Calu3 (cell line): ENCODE results near the gene SNX32. TPM values are rescaled to one million over a fixed set of nuclear protein-coding genes. Genes with fewer than 3 reads are reported as not detected.
A peak's percentile ranks its signal among the peaks of the same experiment; 100 is the strongest.

Source experiments
- BruUV-seq: library from RNA; stranded (reverse); fragments of 400-500 nt; replicated peaks from 2 replicates; lab custom pipeline; 2021; lab: Mats Ljungman, UMichigan
- CTCF ChIA-PET: fragments of 300-600 bp; sonication (Branson Sonifier 250); formaldehyde crosslinking; loops from one replicate; lab custom pipeline; 2022; ENCODE audit warnings: antibody characterized with exemption; lab: Charles Lee
- DNase-seq: peaks from one replicate; pipeline ENCODE4 v3.0.0; 2022
- H3K27ac Mint-ChIP-seq: one replicate; pipeline ENCODE4 v1.8.0; 2022; ENCODE audit warnings: mixed read lengths; ENCODE audit not compliant: unreplicated experiment
- H3K27me3 Mint-ChIP-seq: one replicate; pipeline ENCODE4 v1.8.0; 2022; ENCODE audit warnings: mixed read lengths; ENCODE audit not compliant: unreplicated experiment
- H3K36me3 Mint-ChIP-seq: one replicate; pipeline ENCODE4 v1.8.0; 2022; ENCODE audit warnings: mild to moderate bottlenecking, moderate library complexity, mixed read lengths; ENCODE audit not compliant: insufficient read depth, unreplicated experiment
- H3K4me1 Mint-ChIP-seq: one replicate; pipeline ENCODE4 v1.8.0; 2022; ENCODE audit warnings: mild to moderate bottlenecking, low read depth, mixed read lengths; ENCODE audit not compliant: unreplicated experiment
- H3K4me3 Mint-ChIP-seq: one replicate; pipeline ENCODE4 v1.8.0; 2022; ENCODE audit warnings: mild to moderate bottlenecking, low read depth, moderate library complexity, mixed read lengths; ENCODE audit not compliant: unreplicated experiment
- H3K9me3 Mint-ChIP-seq: one replicate; pipeline ENCODE4 v1.8.0; 2022; ENCODE audit warnings: low read depth, mixed read lengths; ENCODE audit not compliant: unreplicated experiment
- intact Hi-C: fragments of 100-400 bp; cut with micrococcal nuclease; formaldehyde crosslinking; loops from one replicate; pipeline ENCODE4 v1.10.0; 2022; ENCODE audit not compliant: unreplicated experiment
- total RNA-seq: library from RNA; stranded (reverse); gene quantifications from 2 replicates; pipeline ENCODE4 v1.2.3, GENCODE V29; 2022
- TF ChIP-seq, protein P1 (sequence below): fragments of 200-600 bp; IDR thresholded peaks from one replicate; pipeline ENCODE4 v1.8.0; 2022; ENCODE audit warnings: antibody characterized with exemption; ENCODE audit not compliant: unreplicated experiment

SNX32 gene
- total RNA-seq, 1 experiment from 2014 or later = not detected

DNA sequence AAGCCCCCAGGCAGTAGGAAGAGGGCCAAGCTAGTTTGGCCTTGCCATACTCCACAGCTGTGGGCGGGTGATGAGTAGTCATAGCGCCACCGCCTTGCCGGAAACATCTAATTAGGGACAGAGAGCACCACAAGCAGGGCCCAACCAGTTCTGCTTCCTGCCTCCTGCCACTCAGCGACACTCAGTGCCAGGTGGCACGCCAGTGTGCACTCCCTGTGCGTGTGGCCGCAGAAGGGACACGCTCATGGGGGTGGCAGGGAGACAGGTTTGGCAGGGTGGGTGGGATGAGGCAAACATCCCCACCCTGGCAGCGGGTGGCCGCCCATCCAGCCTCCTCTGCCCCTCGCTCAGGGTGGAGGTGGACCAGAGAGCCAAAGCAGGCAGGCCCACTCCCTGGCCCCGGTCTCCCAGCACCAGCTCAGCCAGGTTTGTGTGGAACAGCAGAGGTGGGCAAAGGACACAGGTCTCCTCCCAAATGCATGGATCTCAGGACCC lies 42.0 kb upstream of the SNX32 start:
- TF ChIP-seq, protein P1, sequence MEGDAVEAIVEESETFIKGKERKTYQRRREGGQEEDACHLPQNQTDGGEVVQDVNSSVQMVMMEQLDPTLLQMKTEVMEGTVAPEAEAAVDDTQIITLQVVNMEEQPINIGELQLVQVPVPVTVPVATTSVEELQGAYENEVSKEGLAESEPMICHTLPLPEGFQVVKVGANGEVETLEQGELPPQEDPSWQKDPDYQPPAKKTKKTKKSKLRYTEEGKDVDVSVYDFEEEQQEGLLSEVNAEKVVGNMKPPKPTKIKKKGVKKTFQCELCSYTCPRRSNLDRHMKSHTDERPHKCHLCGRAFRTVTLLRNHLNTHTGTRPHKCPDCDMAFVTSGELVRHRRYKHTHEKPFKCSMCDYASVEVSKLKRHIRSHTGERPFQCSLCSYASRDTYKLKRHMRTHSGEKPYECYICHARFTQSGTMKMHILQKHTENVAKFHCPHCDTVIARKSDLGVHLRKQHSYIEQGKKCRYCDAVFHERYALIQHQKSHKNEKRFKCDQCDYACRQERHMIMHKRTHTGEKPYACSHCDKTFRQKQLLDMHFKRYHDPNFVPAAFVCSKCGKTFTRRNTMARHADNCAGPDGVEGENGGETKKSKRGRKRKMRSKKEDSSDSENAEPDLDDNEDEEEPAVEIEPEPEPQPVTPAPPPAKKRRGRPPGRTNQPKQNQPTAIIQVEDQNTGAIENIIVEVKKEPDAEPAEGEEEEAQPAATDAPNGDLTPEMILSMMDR = no peak
- intact Hi-C loops = no loop called here
- Mint-ChIP-seq H3K27ac (peak overlapping the region; percentile 64), H3K36me3 (peaks cover 69% of the 10 kb centered on the region), H3K27me3 (no peaks in the 10 kb centered on the region), H3K4me1 (peaks cover 37% of the 10 kb centered on the region), H3K9me3 (no peaks in the 10 kb centered on the region), H3K4me3 (peak overlapping the region; percentile 61)
- peak; percentile 76 for DNase-seq
- CTCF ChIA-PET = interaction anchor here (0.9 to 2.0 kb wide), 3 partner anchors 8 to 71 kb away, joined by 5 to 13 read pairs (median 5); partner anchors contain the start of genes AP5B1 and RNASEH2C
- no TSS peak for BruUV-seq

DNA sequence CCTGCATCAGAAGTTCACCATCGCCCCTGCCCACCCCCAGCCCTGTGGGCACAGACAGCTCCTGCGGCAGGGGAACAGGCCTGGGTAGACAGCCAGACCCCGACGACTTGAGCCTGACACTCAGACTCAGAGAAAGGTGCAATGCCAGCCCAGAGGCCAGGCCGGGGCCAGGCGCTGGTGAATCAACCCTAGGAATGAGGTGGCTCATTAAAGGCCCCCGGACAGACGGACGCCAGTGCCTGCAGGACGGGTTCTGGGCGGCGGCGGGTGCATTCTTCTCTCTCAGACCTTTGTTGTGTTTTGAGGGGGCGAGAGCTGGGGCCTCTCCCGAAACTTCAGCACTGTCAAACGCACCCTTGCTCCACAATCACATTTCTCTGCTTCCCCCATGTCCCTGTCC lies 41.3 kb upstream of the SNX32 start:
- CTCF ChIA-PET = interaction anchor here (0.9 to 2.0 kb wide), 5 partner anchors 9 to 96 kb away, joined by 3 to 13 read pairs (median 5); partner anchors contain the start of genes AP5B1, FIBP, KAT5 and RNASEH2C
- no TSS peak for BruUV-seq
- peaks cover 37% of the 10 kb centered on the region for H3K4me1 Mint-ChIP-seq
- H3K27ac Mint-ChIP-seq = peak overlapping the region; percentile 64
- peaks cover 62% of the 10 kb centered on the region for H3K36me3 Mint-ChIP-seq
- peak overlapping the region; percentile 61 for H3K4me3 Mint-ChIP-seq
- no peaks in the 10 kb centered on the region for H3K27me3 Mint-ChIP-seq
- peak; percentile 50 for DNase-seq
- H3K9me3 Mint-ChIP-seq = no peaks in the 10 kb centered on the region
- TF ChIP-seq, protein P1 = no peak
- intact Hi-C loops = no loop called here

DNA sequence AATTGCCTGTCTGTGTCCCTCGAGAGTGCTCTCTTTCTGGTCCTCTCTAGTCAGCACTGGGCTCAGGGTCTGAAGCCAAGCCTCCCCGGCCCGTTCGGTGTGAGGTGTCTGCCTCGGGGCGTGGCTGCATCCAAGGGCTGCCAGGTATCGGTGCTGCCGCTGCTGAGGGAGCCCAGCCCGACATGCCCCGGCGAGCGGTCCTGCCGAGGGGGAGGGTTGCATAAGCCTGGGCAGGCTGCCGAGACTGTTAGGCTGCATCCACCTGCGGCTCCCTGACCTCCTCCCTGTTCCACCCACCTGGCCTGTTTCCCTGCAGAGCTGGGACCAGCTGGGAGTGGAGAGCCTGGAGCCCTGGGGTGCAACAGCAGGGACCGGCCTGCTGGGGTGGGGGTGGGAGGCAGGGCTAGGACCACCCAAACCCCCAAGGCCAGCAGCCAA lies 40.6 kb upstream of the SNX32 start:
- CTCF ChIA-PET = interaction anchor here (1.1 to 2.0 kb wide), 3 partner anchors 13 to 95 kb away, joined by 3 to 13 read pairs (median 4); partner anchors contain the start of genes AP5B1, FIBP and KAT5

DNA sequence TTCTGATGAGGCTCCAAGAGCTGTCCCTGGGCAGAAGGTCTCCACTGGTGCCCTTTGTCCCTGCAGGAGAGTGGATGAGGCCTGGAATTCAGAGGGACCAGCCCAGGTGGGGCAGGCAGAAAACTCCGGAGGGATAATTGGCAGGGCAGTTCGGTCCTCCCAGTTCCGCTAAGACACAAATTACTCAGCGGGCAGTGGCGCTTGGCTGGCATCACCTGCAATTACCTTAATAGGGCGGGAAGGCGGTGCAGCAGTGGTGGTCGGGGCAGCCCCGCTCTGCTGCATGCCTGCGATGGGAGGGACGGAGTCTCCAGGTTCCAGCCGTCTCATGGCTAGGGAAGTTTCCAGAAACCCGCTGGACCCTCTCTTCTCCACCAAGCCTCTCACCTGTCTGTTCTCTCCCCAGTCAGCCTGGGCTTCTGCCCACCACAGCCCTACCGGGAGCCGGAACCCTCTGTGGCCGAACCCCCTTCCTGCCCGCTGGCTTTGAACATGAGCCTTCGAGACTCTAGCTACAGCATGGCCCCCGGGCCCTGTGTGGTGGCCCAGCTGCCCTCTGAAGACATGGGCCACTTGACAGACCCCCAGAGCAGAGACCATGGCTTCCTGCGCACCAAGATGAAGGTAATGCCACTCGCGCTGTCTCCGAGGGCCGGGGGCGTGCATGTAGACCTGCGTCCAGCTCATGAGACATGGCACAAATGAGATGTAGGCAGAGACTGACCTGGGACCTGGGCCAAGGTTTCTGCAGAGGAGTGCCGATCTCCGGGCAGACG lies 40.0 kb upstream of the SNX32 start:
- BruUV-seq = no TSS peak
- Mint-ChIP-seq H3K27ac (no peak overlapping the region), H3K27me3 (no peaks in the 10 kb centered on the region), H3K4me3 (no peak overlapping the region), H3K4me1 (peaks cover 37% of the 10 kb centered on the region), H3K9me3 (no peaks in the 10 kb centered on the region), H3K36me3 (peaks cover 49% of the 10 kb centered on the region)
- CTCF ChIA-PET = no interaction called here
- intact Hi-C loops = no loop called here
- DNase-seq = no peak
- TF ChIP-seq, protein P1 = no peak

More for the DNA sequence above, 40.6 kb upstream of the SNX32 start:
- no peaks in the 10 kb centered on the region for H3K27me3 Mint-ChIP-seq
- H3K4me1 Mint-ChIP-seq = peaks cover 37% of the 10 kb centered on the region
- BruUV-seq = no TSS peak
- H3K36me3 Mint-ChIP-seq = peaks cover 55% of the 10 kb centered on the region
- peak overlapping the region; percentile 61 for H3K4me3 Mint-ChIP-seq
- intact Hi-C loops = no loop called here
- H3K27ac Mint-ChIP-seq = peak overlapping the region; percentile 64
- TF ChIP-seq, protein P1 = no peak
- peak; percentile 76 for DNase-seq
- no peaks in the 10 kb centered on the region for H3K9me3 Mint-ChIP-seq
